Effector memory CD4-positive, alpha-beta T cell (primary cell): ENCODE results near the gene DYNLT1.
A peak's percentile ranks its signal among the peaks of the same experiment; 100 is the strongest.

Experiments used
- DNase-seq, 3 donors: peaks; one replicate each; pipeline ENCODE4 v3.0.0-alpha.2; 2020
- H3K27ac ChIP-seq: 2 replicates; pipeline ENCODE4 v1.7.0; 2013; ENCODE audit warnings: mild to moderate bottlenecking, low read length, moderate library complexity; ENCODE audit not compliant: insufficient read depth, poor library complexity, severe bottlenecking
- H3K27me3 ChIP-seq: replicated peaks from 2 replicates; pipeline ENCODE4 v1.7.0; 2013; ENCODE audit warnings: mild to moderate bottlenecking, low read length; ENCODE audit not compliant: insufficient read depth, control insufficient read depth, poor library complexity, severe bottlenecking
- H3K36me3 ChIP-seq: 2 replicates; pipeline ENCODE4 v1.7.0; 2013; ENCODE audit warnings: mild to moderate bottlenecking, low read length, moderate library complexity; ENCODE audit not compliant: control insufficient read depth, insufficient read depth
- H3K4me1 ChIP-seq: 2 replicates; pipeline ENCODE4 v1.7.0; 2013; ENCODE audit warnings: low read length, mild to moderate bottlenecking; ENCODE audit not compliant: control insufficient read depth, insufficient read depth, poor library complexity, severe bottlenecking
- H3K4me3 ChIP-seq: 2 replicates; pipeline ENCODE4 v1.7.0; 2013; ENCODE audit warnings: low read length, low read depth, mild to moderate bottlenecking; ENCODE audit not compliant: insufficient read depth, poor library complexity, severe bottlenecking
- H3K9me3 ChIP-seq: 2 replicates; pipeline ENCODE4 v1.7.0; 2013; ENCODE audit warnings: mild to moderate bottlenecking, low read length, moderate library complexity; ENCODE audit not compliant: control insufficient read depth
- total RNA-seq, 3 donors: gene quantifications; one replicate each; lab custom pipeline; 2026; lab: John Stamatoyannopoulos, UW

The DYNLT1 gene
- total RNA-seq = 41.3 to 59.6 (median 57.6) reads per million in 3 donors

- Histone ChIP-seq H3K27me3 (no peaks in the 10 kb centered on the region), H3K36me3 (peaks cover 8% of the 10 kb centered on the region), H3K4me3 (peak within 1 kb of the TSS; percentile 84), H3K4me1 (peaks cover 48% of the 10 kb centered on the region), H3K27ac (peak within 1 kb of the TSS; percentile 94), H3K9me3 (no peaks in the 10 kb centered on the region)
- DNase-seq = peak; percentile 73 to 82 (median 78)
Observed at GRCh38 chr6:158644231-158645063, at the start of gene DYNLT1. TSS of gene DYNLT1 (minus strand) at chr6:158644743. CDS start at chr6:158644708, 35 bp downstream.

- DNase-seq = no peak
- H3K4me3 ChIP-seq = no peak overlapping the region
- peaks cover 39% of the 10 kb centered on the region for H3K4me1 ChIP-seq
- no peaks in the 10 kb centered on the region for H3K36me3 ChIP-seq
- H3K27me3 ChIP-seq = no peaks in the 10 kb centered on the region
- H3K27ac ChIP-seq = peak overlapping the region; percentile 92
- H3K9me3 ChIP-seq = no peaks in the 10 kb centered on the region
Observed at GRCh38 chr6:158688860-158689259, 44.3 kb upstream of the DYNLT1 start.

GRCh38 chr6:158687506-158687905 is 43.0 kb upstream of the DYNLT1 start:
- DNase-seq = no peak
- no peaks in the 10 kb centered on the region for H3K27me3 ChIP-seq
- H3K4me3 ChIP-seq = no peak overlapping the region
- no peaks in the 10 kb centered on the region for H3K9me3 ChIP-seq
- H3K27ac ChIP-seq = peak overlapping the region; percentile 92
- peaks cover 4% of the 10 kb centered on the region for H3K36me3 ChIP-seq
- peaks cover 39% of the 10 kb centered on the region for H3K4me1 ChIP-seq

GRCh38 chr6:158686791-158687381 is 42.3 kb upstream of the DYNLT1 start:
- peak; percentile 35 to 51 (median 37) for DNase-seq
- no peaks in the 10 kb centered on the region for H3K27me3 ChIP-seq
- peak overlapping the region; percentile 1 for H3K4me3 ChIP-seq
- H3K9me3 ChIP-seq = no peaks in the 10 kb centered on the region
- peaks cover 39% of the 10 kb centered on the region for H3K4me1 ChIP-seq
- peaks cover 4% of the 10 kb centered on the region for H3K36me3 ChIP-seq
- peak overlapping the region; percentile 92 for H3K27ac ChIP-seq

GRCh38 chr6:158686311-158686710 is 41.8 kb upstream of the DYNLT1 start:
- H3K36me3 ChIP-seq = peaks cover 4% of the 10 kb centered on the region
- H3K27me3 ChIP-seq = no peaks in the 10 kb centered on the region
- H3K9me3 ChIP-seq = no peaks in the 10 kb centered on the region
- H3K27ac ChIP-seq = peak overlapping the region; percentile 92
- peaks cover 39% of the 10 kb centered on the region for H3K4me1 ChIP-seq
- peak overlapping the region; percentile 1 for H3K4me3 ChIP-seq
- DNase-seq = no peak

GRCh38 chr6:158684745-158685324 is 40.3 kb upstream of the DYNLT1 start:
- Histone ChIP-seq H3K4me3 (no peak overlapping the region), H3K27me3 (no peaks in the 10 kb centered on the region), H3K27ac (no peak overlapping the region), H3K36me3 (peaks cover 4% of the 10 kb centered on the region), H3K4me1 (peaks cover 39% of the 10 kb centered on the region), H3K9me3 (no peaks in the 10 kb centered on the region)
- DNase-seq = no peak

- no peak for DNase-seq
- H3K27ac ChIP-seq = no peak overlapping the region
- H3K4me1 ChIP-seq = peaks cover 39% of the 10 kb centered on the region
- H3K4me3 ChIP-seq = no peak overlapping the region
- no peaks in the 10 kb centered on the region for H3K9me3 ChIP-seq
- no peaks in the 10 kb centered on the region for H3K27me3 ChIP-seq
- H3K36me3 ChIP-seq = peaks cover 4% of the 10 kb centered on the region
Observed at GRCh38 chr6:158684311-158684710, 39.8 kb upstream of the DYNLT1 start.

GRCh38 chr6:158680481-158680880 is 35.9 kb upstream of the DYNLT1 start:
- no peak overlapping the region for H3K4me3 ChIP-seq
- DNase-seq = no peak
- peaks cover 6% of the 10 kb centered on the region for H3K4me1 ChIP-seq
- no peaks in the 10 kb centered on the region for H3K9me3 ChIP-seq
- peaks cover 4% of the 10 kb centered on the region for H3K36me3 ChIP-seq
- H3K27ac ChIP-seq = no peak overlapping the region
- no peaks in the 10 kb centered on the region for H3K27me3 ChIP-seq

- Histone ChIP-seq H3K9me3 (no peaks in the 10 kb centered on the region), H3K4me1 (peaks cover 4% of the 10 kb centered on the region), H3K27ac (no peak overlapping the region), H3K27me3 (no peaks in the 10 kb centered on the region), H3K36me3 (peaks cover 4% of the 10 kb centered on the region), H3K4me3 (no peak overlapping the region)
- DNase-seq = no peak
Observed at GRCh38 chr6:158680015-158680414, 35.5 kb upstream of the DYNLT1 start.
